ENCODE results near the gene HOXA6.

Gene HOXA6

DNA sequence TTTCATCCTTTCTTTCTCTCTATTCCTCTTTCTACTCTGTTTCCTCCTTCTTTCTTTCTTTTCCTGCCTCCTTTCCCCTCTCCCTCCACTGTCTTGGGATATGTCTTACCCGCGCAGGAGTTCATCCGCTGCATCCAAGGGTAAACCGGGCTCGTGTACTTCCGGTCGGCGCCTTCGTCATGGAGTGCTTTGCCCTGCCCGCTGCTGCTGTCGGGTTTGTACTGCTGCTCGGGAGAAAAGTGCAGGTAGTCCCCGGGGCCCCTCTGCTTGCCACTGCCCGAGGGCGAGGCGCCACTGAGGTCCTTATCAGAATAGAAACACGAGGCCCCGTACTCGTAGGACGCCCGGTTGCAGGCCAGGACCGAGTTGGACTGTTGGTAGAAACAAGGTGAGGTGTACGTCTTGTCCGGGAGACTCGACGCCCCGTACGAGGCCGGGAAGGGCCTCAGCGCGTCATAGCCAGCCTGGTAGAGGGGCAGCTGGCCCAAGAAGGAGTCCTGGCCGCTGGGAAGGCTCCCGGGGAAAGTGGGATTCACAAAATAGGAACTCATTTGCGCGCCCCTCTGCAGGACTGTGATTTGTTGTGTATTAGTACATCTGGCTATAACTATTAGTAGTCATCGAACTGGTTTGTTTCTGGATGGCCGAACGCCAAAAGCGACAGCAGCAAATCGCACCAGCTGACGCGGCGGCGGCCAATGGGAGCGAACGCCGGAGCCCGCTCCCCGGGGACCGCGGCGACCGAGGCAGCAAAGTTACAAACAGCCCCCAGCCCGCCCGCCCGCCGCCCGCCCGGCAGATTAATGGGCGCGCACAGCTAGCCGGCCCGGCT, at the start of gene HOXA6:
HOXA6 (minus strand) TSS at position 576 of the 832 bp plus-strand sequence; CDS start at position 551, 25 bp downstream.
- DNase-seq: peak; percentile 34

DNA sequence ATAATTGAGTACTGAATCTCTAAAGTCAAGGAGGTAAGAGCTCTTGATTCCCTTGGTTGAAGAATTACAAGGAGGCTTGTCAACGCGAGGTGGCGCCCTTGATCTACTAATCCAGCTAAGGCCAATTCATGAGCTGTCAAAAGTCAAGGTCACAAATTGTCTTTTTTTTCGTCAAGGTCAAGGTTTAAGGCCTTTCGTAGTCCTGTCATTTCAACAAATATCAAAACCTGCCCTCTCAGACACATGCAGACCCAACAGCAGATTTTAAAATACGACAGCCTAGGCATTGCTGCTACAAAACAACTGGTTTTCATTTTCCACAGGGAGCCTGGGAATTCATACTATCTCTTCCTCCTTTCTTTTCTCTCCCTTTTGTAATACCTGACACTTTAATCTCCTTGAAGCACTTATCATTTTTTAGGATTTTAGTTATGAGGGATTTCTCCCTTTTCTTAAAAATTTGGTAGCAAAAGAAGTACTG, 48.8 kb upstream of the HOXA6 start:
- peak; percentile 84 for DNase-seq

- DNase-seq: peak; percentile 6
These were observed 47.3 kb upstream of the HOXA6 start for GRCh38 chr7:27194686-27195379.

- no peak for DNase-seq
These were observed 46.4 kb upstream of the HOXA6 start for GRCh38 chr7:27194002-27194352.

- DNase-seq: peak; percentile 17
These were observed 45.9 kb upstream of the HOXA6 start for GRCh38 chr7:27193335-27194001.

GRCh38 chr7:27192546-27193334, 45.2 kb upstream of the HOXA6 start:
- peak; percentile 31 for DNase-seq

- peak; percentile 30 for DNase-seq
These were observed 44.4 kb upstream of the HOXA6 start for GRCh38 chr7:27191833-27192545.

GRCh38 chr7:27191161-27191731, 43.7 kb upstream of the HOXA6 start:
- DNase-seq: peak; percentile 25

- no peak for DNase-seq
These were observed 42.6 kb upstream of the HOXA6 start for GRCh38 chr7:27189997-27190748.

GRCh38 chr7:27189295-27189996, 41.9 kb upstream of the HOXA6 start:
- DNase-seq: peak; percentile 29

DNA sequence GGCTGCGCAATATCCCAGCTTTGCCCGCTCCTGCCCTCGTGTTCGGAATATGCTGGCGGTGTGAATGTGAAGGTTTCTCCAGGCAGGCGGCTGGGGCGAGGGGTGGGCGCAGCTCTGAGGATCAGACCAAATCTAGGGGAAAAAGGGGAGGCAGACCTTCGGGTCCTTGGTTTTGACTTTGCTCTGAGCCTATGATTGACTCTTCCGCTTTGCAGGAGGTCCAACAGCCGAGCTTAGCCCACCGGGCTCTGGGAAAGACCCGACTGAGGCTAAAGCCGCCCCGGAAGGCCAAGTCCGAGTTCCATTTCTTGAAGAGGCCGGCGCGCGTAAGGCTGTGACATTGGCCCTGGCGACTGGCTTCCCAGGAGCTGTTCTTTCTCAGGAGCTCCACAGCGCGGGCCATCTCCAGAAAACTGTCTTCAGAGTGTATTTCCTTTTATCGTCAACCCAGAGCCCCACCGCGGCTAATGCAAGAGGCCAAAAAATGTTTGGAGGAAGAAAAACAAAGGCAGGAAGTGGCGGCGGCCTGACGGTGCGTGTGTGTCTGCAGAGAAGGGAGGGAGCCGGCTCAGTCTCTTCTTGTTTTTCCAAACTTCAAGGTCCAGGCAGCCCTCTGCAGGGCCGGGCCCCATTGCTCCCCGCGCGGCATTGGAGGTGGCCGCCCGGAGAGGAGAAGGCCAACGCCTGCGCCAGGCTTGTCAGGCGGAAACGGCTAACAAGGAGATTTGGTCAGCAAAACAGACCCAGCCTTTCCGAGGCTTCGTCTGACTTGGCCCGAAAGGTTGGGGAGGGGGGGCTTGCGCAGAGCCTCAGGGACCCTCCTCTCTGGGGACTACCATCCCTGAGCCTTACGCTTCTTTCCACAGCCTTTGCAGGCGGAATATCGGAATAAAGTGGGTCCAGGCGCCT, 41.1 kb upstream of the HOXA6 start:
- peak; percentile 37 for DNase-seq

DNA sequence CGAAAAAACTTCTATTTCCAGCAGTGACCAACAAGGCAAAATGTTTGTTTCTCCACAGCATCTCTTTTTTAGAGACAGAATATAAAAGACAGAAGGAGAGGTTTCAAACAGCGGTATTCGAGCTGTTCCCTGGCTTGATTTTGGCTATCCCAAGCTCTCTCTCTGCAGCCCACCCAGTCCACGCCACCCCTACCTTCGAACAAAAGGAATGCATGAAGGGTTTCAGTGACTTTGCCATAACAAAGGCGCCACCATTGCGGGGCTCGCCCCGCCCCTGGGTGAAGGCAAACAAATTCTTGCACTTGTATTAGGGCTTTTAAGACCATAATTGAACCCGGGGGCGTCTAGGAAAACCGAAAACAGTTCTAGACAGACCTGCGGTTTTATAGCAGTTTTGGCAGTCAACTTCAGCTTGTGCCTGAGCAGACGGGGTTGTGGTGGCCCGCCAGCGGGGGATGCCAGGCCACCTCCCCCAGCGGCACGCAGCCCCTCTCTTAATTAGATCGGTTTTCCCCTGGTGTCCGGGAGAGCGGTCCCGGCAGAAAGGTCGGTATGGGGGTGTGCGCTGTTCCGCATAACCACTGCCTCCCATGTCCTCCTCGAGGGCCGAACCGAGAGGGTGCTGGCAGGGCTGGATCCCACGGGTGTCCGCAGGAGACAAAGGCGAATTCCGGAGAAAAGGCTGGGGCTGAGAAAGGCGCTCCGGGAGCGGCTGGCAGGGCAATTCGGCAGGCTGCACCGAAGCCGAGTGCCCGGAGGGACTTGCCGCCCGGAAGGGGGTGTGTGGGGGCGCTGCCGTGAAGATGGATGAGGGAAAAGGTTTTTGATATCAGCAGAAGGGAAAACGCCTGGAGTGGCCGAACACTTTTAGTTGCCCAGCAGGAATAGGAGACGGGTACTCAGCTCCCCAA, 40.2 kb upstream of the HOXA6 start:
- DNase-seq: no peak

- peak; percentile 8 for DNase-seq
These were observed 39.3 kb upstream of the HOXA6 start for GRCh38 chr7:27186668-27187474.

- peak; percentile 32 for DNase-seq
These were observed 38.5 kb upstream of the HOXA6 start for GRCh38 chr7:27185854-27186667.

GRCh38 chr7:27185013-27185853, 37.7 kb upstream of the HOXA6 start, which contains the start of gene HOXA11:
TSS of gene HOXA11 (minus strand) at chr7:27185232. CDS start at chr7:27185144, 88 bp downstream.
- DNase-seq: peak; percentile 25

Data from activated CD4-positive, CD25-positive, alpha-beta regulatory T cell treated with anti-CD3 and anti-CD28 coated beads, Interleukin-2, amount 50 U/mL, for 72 hours (primary cell).